Measurements from ENCODE around the gene KDM4C.

The KDM4C gene

DNA sequence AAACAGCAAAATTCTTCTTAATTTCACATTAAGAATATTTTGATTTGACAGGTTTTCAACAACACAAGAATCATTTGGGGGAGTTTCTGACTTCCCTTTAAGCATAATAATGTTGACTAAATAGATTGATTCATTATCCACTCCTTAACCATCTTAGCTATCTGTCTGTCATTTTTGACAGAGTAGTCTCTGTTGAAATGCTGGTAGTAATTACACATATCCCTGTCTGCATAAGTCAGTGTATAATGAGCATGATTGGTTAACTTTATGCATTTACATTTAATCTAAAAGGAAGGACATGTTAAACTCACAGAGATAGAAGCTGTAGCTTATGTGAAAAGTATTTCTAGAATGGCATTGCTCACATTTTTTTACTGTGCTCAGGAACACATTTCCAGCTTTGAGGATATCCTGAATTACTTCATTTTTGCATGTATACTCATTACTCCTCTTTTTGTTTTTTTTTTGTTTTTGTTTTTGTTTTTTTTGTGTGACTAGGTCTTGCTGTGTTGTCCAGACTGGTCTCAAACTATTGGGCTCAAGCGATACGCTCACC lies 385.9 kb downstream of the KDM4C start:
- TF ChIP-seq, protein P1, sequence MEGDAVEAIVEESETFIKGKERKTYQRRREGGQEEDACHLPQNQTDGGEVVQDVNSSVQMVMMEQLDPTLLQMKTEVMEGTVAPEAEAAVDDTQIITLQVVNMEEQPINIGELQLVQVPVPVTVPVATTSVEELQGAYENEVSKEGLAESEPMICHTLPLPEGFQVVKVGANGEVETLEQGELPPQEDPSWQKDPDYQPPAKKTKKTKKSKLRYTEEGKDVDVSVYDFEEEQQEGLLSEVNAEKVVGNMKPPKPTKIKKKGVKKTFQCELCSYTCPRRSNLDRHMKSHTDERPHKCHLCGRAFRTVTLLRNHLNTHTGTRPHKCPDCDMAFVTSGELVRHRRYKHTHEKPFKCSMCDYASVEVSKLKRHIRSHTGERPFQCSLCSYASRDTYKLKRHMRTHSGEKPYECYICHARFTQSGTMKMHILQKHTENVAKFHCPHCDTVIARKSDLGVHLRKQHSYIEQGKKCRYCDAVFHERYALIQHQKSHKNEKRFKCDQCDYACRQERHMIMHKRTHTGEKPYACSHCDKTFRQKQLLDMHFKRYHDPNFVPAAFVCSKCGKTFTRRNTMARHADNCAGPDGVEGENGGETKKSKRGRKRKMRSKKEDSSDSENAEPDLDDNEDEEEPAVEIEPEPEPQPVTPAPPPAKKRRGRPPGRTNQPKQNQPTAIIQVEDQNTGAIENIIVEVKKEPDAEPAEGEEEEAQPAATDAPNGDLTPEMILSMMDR (IDR thresholded peaks at IDR 0.05; ENCODE audit: low read depth, low read length): no peak
- DNase-seq: no peak
- Histone ChIP-seq H3K4me1 (no peaks in the 10 kb centered on the region), H3K4me3 (ENCODE audit: low read depth, low read length) (no peak overlapping the region), H3K36me3 (no peaks in the 10 kb centered on the region), H3K9me3 (no peaks in the 10 kb centered on the region), H3K27me3 (no peaks in the 10 kb centered on the region)

DNA sequence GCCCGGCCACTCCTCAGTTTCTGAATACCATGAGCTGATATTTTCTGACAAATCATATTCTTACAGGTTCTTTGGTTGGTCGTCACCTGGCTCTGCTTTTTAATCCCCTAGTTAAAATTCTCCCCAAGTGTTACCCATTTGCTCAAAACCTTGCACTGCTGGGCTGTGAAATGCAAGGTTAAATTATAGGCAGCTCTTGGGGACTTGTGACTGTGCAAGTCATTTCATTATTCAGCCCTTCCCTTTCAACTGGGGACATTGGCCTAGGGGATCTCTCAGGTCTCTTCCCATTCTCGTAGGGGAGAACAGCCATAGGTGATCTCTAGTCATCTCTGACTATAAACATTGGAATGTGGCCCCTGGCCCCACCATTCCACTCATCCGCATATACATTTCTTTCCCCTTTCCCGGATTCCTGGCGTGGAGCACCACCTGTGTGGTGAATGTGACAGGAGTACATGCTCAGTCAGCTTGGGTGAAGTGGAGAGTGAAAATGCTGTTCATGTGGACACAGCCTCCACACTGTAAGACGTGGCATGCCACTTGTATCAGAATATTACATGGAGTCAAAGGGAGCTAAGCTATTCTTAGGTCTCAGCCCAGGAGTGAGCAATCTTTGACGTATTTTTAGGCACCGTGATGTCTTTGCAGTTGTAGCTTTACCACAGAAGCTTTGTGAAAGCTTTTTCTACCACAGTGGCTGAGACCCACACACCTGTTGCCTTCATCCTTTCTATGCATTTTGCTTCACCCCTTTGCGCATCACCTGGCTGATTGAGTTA lies 386.7 kb downstream of the KDM4C start:
- no peak for DNase-seq
- no peaks in the 10 kb centered on the region for H3K9me3 ChIP-seq
- H3K36me3 ChIP-seq: no peaks in the 10 kb centered on the region
- no peaks in the 10 kb centered on the region for H3K27me3 ChIP-seq
- no peak overlapping the region for H3K4me3 ChIP-seq (ENCODE audit: low read depth, low read length)
- no peaks in the 10 kb centered on the region for H3K4me1 ChIP-seq
- TF ChIP-seq, protein P1 (IDR thresholded peaks at IDR 0.05; ENCODE audit: low read depth, low read length): no peak

DNA sequence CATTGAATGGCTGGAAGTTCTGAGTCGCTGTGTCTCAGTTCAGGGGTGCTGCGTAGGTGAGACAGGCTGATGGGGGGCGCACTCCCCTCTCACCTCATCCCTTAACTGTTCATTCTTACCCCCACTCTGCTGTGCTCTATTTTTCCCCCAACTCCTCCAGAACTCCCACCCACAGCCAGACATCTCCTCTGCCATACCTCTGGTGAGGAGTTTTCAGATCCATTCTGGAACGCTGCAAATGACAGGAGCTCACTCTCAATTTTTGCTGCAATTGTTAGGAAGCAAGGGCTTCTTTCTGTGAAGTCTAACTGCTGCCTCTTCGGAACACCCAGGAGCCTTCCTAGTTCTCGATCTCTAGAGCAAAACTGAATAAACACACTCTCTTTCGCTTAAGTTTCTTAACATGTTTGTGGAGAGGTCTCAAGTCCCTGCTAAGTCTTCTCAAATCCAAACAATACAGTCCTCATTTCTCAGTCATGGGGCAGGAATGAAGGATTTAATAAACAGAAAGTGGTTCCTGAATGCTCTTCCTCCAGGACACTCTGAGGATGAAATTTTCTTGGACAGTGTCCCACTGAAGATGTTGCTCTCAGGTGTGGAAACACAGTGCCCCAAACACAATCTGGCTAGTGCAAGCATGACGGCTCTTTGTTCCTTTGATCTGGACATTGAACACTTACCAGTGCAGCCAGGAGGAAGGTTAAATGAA lies 387.7 kb downstream of the KDM4C start:
- Histone ChIP-seq H3K4me3 (ENCODE audit: low read depth, low read length) (no peak overlapping the region), H3K4me1 (no peaks in the 10 kb centered on the region), H3K36me3 (no peaks in the 10 kb centered on the region), H3K9me3 (no peaks in the 10 kb centered on the region), H3K27me3 (no peaks in the 10 kb centered on the region)
- DNase-seq: no peak
- TF ChIP-seq, protein P1 (IDR thresholded peaks at IDR 0.05; ENCODE audit: low read depth, low read length): no peak

DNA sequence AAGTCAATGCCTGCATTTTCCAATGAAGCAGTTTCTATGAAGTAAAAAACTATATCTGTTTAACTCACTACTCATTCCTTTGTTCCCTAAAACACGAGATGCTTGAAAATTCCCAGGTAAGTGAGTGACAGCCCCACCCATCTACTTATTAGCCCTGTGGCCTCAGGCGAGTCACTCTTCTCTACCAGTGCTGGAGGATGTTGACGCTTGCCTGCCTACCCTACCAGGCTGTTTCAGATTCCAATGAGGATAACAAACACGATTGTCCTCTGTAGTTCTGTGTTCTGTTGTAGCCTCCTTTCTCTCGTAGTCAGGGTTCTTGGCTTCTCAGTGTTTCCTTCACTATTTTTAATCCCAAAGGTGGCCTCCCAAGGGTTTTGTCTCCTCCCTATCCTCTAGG lies 388.8 kb downstream of the KDM4C start:
- no peaks in the 10 kb centered on the region for H3K27me3 ChIP-seq
- H3K4me1 ChIP-seq: no peaks in the 10 kb centered on the region
- no peak overlapping the region for H3K4me3 ChIP-seq (ENCODE audit: low read depth, low read length)
- H3K36me3 ChIP-seq: no peaks in the 10 kb centered on the region
- TF ChIP-seq, protein P1 (IDR thresholded peaks at IDR 0.05; ENCODE audit: low read depth, low read length): no peak
- H3K9me3 ChIP-seq: no peaks in the 10 kb centered on the region
- DNase-seq: peak; percentile 17

DNA sequence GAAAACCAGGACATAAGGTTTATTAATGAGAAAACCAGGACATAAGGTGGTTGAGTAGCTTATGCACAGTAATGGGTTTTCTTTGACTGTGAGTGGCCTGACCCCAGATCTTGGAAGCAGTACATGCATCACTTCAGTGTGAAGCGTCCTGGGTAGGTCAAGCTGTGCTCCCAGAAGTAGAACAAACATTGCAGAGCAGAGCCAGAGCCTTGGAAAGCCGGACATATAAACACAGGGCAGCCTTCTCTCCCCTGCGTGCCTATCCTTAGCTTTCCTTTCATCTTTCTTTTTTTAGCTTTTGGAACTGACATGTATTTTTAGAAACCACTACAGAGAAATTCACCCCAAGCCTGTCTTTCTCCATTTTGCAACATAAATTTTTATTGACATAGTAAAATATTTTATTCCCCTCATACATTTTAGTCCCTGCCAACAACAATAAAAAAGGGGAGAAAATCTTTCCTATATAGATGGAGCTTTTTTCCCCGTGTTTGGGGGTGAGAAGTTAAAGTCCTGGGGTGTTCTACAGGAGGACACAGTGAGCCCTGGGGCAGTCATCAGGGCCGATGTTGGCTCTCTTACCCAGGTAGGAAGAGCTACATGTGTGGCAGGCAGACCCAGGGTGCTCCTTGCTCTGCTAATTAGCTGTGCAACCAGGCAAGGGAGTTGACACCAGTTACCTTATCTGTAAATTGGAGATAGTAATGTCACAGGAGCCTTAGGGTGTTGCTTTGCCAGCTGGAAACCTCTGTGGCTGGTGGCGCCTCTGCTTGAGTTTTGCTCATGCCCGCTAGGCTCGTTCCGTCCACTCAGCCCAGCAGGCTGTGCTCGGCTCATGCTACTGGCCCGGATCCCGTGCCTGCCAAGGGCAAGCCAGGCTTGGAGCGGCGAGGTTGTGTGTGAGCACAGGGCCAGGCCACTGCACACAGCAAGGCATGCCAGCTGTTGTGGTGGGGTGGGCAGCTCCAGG lies 389.6 kb downstream of the KDM4C start:
- TF ChIP-seq, protein P1 (IDR thresholded peaks at IDR 0.05; ENCODE audit: low read depth, low read length): no peak
- Histone ChIP-seq H3K36me3 (no peaks in the 10 kb centered on the region), H3K4me3 (ENCODE audit: low read depth, low read length) (no peak overlapping the region), H3K9me3 (no peaks in the 10 kb centered on the region), H3K27me3 (no peaks in the 10 kb centered on the region), H3K4me1 (no peaks in the 10 kb centered on the region)
- peak; percentile 30 for DNase-seq

All from BE2C (cell line).